OCI-LY1 (cell line): ENCODE measurements around the gene MRGPRF.
A peak's percentile ranks its signal among the peaks of the same experiment; 100 is the strongest.

Experiments
- H2AFZ ChIP-seq: fragments of 200-600 bp; sonication (generic), shearing (Covaris generic); 2 replicates; pipeline ENCODE4 v1.6.0; 2014; ENCODE audit warnings: antibody characterized with exemption, mild to moderate bottlenecking, low read length
- H3F3A ChIP-seq: fragments of 200-600 bp; sonication (generic), shearing (Covaris generic); 2 replicates; pipeline ENCODE4 v1.6.0; 2014; ENCODE audit warnings: mild to moderate bottlenecking, antibody characterized with exemption, low read length, moderate library complexity; ENCODE audit not compliant: insufficient read depth
- H3K27ac ChIP-seq: fragments of 200-600 bp; sonication (generic); 2 replicates; pipeline ENCODE4 v1.5.1; 2014; ENCODE audit warnings: low read length, mixed run types, mild to moderate bottlenecking, low read depth; ENCODE audit not compliant: poor library complexity, severe bottlenecking
- H3K27me3 ChIP-seq: fragments of 200-600 bp; sonication (generic); 2 replicates; pipeline ENCODE4 v1.6.0; 2014; ENCODE audit warnings: antibody characterized with exemption, mild to moderate bottlenecking, low read length, moderate library complexity; ENCODE audit not compliant: insufficient read depth
- H3K36me3 ChIP-seq: fragments of 200-600 bp; sonication (generic); 2 replicates; pipeline ENCODE4 v1.6.1; 2014; ENCODE audit warnings: mild to moderate bottlenecking, antibody characterized with exemption, low read length, moderate library complexity, mixed read lengths; ENCODE audit not compliant: insufficient read depth
- H3K4me1 ChIP-seq: fragments of 200-600 bp; sonication (generic); 2 replicates; pipeline ENCODE4 v1.5.1; 2014; ENCODE audit warnings: mild to moderate bottlenecking, low read length, moderate library complexity; ENCODE audit not compliant: insufficient read depth, severe bottlenecking
- H3K4me2 ChIP-seq: fragments of 200-600 bp; sonication (generic), shearing (Covaris generic); 2 replicates; pipeline ENCODE4 v1.6.1; 2014; ENCODE audit warnings: low read length
- H3K4me3 ChIP-seq: fragments of 200-600 bp; sonication (generic); 2 replicates; pipeline ENCODE4 v1.5.1; 2014; ENCODE audit warnings: low read length, low read depth, mild to moderate bottlenecking, mixed read lengths; ENCODE audit not compliant: poor library complexity, severe bottlenecking
- H3K79me2 ChIP-seq: fragments of 200-600 bp; shearing (Covaris generic); 2 replicates; pipeline ENCODE4 v1.6.1; 2016; ENCODE audit warnings: mixed run types, low read length, mixed read lengths; ENCODE audit not compliant: insufficient read depth
- H3K9ac ChIP-seq: fragments of 200-600 bp; sonication (generic), shearing (Covaris generic); 2 replicates; pipeline ENCODE4 v1.6.1; 2014; ENCODE audit warnings: mild to moderate bottlenecking, low read length, mixed read lengths
- H3K9me2 ChIP-seq: fragments of 200-600 bp; sonication (generic), shearing (Covaris generic); 2 replicates; pipeline ENCODE4 v1.6.1; 2014; ENCODE audit warnings: low read depth, mild to moderate bottlenecking, low read length, mixed read lengths
- H3K9me3 ChIP-seq: fragments of 200-600 bp; shearing (Covaris generic); 2 replicates; pipeline ENCODE4 v1.6.1; 2014; ENCODE audit warnings: low read length, mixed read lengths
- H4K20me1 ChIP-seq: fragments of 200-600 bp; sonication (generic), shearing (Covaris generic); 2 replicates; pipeline ENCODE4 v1.6.0; 2016; ENCODE audit warnings: mild to moderate bottlenecking, low read length; ENCODE audit not compliant: insufficient read depth
- CTCF ChIP-seq: fragments of 200-600 bp; sonication (generic), shearing (Covaris generic); IDR thresholded peaks from 2 replicates; pipeline ENCODE4 v1.5.1; 2017; ENCODE audit warnings: mild to moderate bottlenecking, antibody characterized with exemption, low read length, moderate library complexity, mixed read lengths
- EZH2 ChIP-seq: fragments of 200-600 bp; sonication (generic), shearing (Covaris generic); IDR thresholded peaks from 2 replicates; pipeline ENCODE4 v1.8.0; 2017; ENCODE audit warnings: borderline replicate concordance, mixed run types, mild to moderate bottlenecking, antibody characterized with exemption, low read length, moderate library complexity, mixed read lengths

The MRGPRF gene

GRCh38 chr11:69058511-69059270, 45.6 kb upstream of the MRGPRF start:
- H3K4me1 ChIP-seq, result peaks cover 30% of the 10 kb centered on the region

GRCh38 chr11:69057801-69058200, 44.8 kb upstream of the MRGPRF start:
- H3K36me3 ChIP-seq, result peaks cover 10% of the 10 kb centered on the region; the same call in 1 of the 2 replicates
- no peaks in the 10 kb centered on the region for H4K20me1 ChIP-seq

More at GRCh38 chr11:69058511-69059270, 45.6 kb upstream of the MRGPRF start:
- H3K36me3 ChIP-seq, result peaks cover 9% of the 10 kb centered on the region; the same call in 1 of the 2 replicates
- H2AFZ ChIP-seq, result no peak overlapping the region
- no peaks in the 10 kb centered on the region for H3K79me2 ChIP-seq
- no peak overlapping the region for H3K4me3 ChIP-seq
- no peaks in the 10 kb centered on the region for H3F3A ChIP-seq
- H4K20me1 ChIP-seq, result no peaks in the 10 kb centered on the region
- no peak overlapping the region for H3K9ac ChIP-seq
- TF ChIP-seq CTCF, result no peak
- TF ChIP-seq EZH2, result no peak
- H3K9me3 ChIP-seq, result no peaks in the 10 kb centered on the region
- no peak overlapping the region for H3K4me2 ChIP-seq
- H3K27ac ChIP-seq, result no peak overlapping the region
- H3K9me2 ChIP-seq, result no peaks in the 10 kb centered on the region
- H3K27me3 ChIP-seq, result no peaks in the 10 kb centered on the region

GRCh38 chr11:69057236-69057635, 44.2 kb upstream of the MRGPRF start:
- TF ChIP-seq CTCF (no peak), EZH2 (no peak)
- no peaks in the 10 kb centered on the region for H4K20me1 ChIP-seq
- no peaks in the 10 kb centered on the region for H3F3A ChIP-seq
- no peaks in the 10 kb centered on the region for H3K79me2 ChIP-seq
- no peak overlapping the region for H3K4me2 ChIP-seq
- peaks cover 44% of the 10 kb centered on the region for H3K4me1 ChIP-seq
- no peak overlapping the region for H3K9ac ChIP-seq
- H3K36me3 ChIP-seq, result peaks cover 10% of the 10 kb centered on the region; the same call in 1 of the 2 replicates
- no peak overlapping the region for H3K4me3 ChIP-seq
- peak overlapping the region; percentile 84 for H3K27ac ChIP-seq
- no peaks in the 10 kb centered on the region for H3K9me3 ChIP-seq
- H3K27me3 ChIP-seq, result no peaks in the 10 kb centered on the region
- H3K9me2 ChIP-seq, result no peaks in the 10 kb centered on the region
- no peak overlapping the region for H2AFZ ChIP-seq

More at GRCh38 chr11:69057801-69058200, 44.8 kb upstream of the MRGPRF start:
- no peak for TF ChIP-seq EZH2
- TF ChIP-seq CTCF, result no peak
- Histone ChIP-seq H3F3A (no peaks in the 10 kb centered on the region), H3K27me3 (no peaks in the 10 kb centered on the region), H3K9me2 (no peaks in the 10 kb centered on the region), H3K4me3 (no peak overlapping the region), H3K79me2 (no peaks in the 10 kb centered on the region), H3K9ac (no peak overlapping the region), H3K4me1 (peaks cover 39% of the 10 kb centered on the region), H3K4me2 (no peak overlapping the region), H2AFZ (no peak overlapping the region), H3K27ac (no peak overlapping the region), H3K9me3 (no peaks in the 10 kb centered on the region)
